M059J (cell line): ENCODE data around the gene DNLZ. TPM values are rescaled to one million over a fixed set of nuclear protein-coding genes. Genes with fewer than 3 reads are reported as not detected.

Source experiments
- DNase-seq: peaks from one replicate; pipeline ENCODE4 v3.0.0-alpha.2; 2012; ENCODE audit warnings: low read depth
- total RNA-seq: library from RNA; depleted of rRNA; stranded (reverse); fragments of >200 nt; shearing (Covaris generic); gene quantifications from 2 replicates; pipeline ENCODE4 v1.2.3, GENCODE V29; 2014; rRNA removed

Gene DNLZ
- total RNA-seq, 1 experiment from 2014 or later = 35.9 TPM

GRCh38 chr9:136318111-136318775 is 45.3 kb downstream of the DNLZ start:
- DNase-seq = no peak

GRCh38 chr9:136317695-136318094 is 45.8 kb downstream of the DNLZ start:
- no peak for DNase-seq

GRCh38 chr9:136316896-136317676 is 46.5 kb downstream of the DNLZ start:
- DNase-seq = no peak

- DNase-seq = no peak
These were observed 47.2 kb downstream of the DNLZ start for GRCh38 chr9:136316271-136316751.

- no peak for DNase-seq
These were observed 48.6 kb downstream of the DNLZ start for GRCh38 chr9:136314944-136315343.

GRCh38 chr9:136314056-136314416 is 49.5 kb downstream of the DNLZ start:
- no peak for DNase-seq

GRCh38 chr9:136313111-136314055 is 50.2 kb downstream of the DNLZ start:
- DNase-seq = no peak

- peak; percentile 44 for DNase-seq
These were observed 51.1 kb downstream of the DNLZ start for GRCh38 chr9:136312436-136312835.

- DNase-seq = no peak
These were observed 51.6 kb downstream of the DNLZ start for GRCh38 chr9:136312009-136312375.

- peak; percentile 51 for DNase-seq
These were observed 52.2 kb downstream of the DNLZ start for GRCh38 chr9:136311051-136312008.

- no peak for DNase-seq
These were observed 53.1 kb downstream of the DNLZ start for GRCh38 chr9:136310273-136311030.

- DNase-seq = no peak
These were observed 53.7 kb downstream of the DNLZ start for GRCh38 chr9:136309806-136310220.

Other genes starting within 250 kb of the DNLZ start
- 23.5 and 36.9 TPM in 2 replicates for gene TMEM250, start 244.9 kb downstream of the DNLZ start, total RNA-seq
- not detected in 2 replicates for gene LHX3, start 158.6 kb downstream of the DNLZ start, total RNA-seq
- 7.1 and 20.1 TPM in 2 replicates for gene QSOX2, start 117.9 kb downstream of the DNLZ start, total RNA-seq
- gene CCDC187, start 59.6 kb downstream of the DNLZ start, total RNA-seq = not detected in 2 replicates
- gene GPSM1, start 36.2 kb downstream of the DNLZ start, total RNA-seq = 4.5 and 12.5 TPM in 2 replicates
- 0.05 and 0.12 TPM in 2 replicates for gene CARD9, start 9.9 kb upstream of the DNLZ start, total RNA-seq
- 3.0 and 8.1 TPM in 2 replicates for gene SNAPC4, start 36.4 kb upstream of the DNLZ start, total RNA-seq
- gene ENTR1, start 46.9 kb upstream of the DNLZ start, total RNA-seq = 42.3 and 64.2 TPM in 2 replicates
- 41.4 and 88.7 TPM in 2 replicates for gene PMPCA, start 46.9 kb upstream of the DNLZ start, total RNA-seq
- gene INPP5E, start 76.1 kb upstream of the DNLZ start, total RNA-seq = 7.6 TPM in 2 replicates
- 20.7 and 42.6 TPM in 2 replicates for gene SEC16A, start 119.3 kb upstream of the DNLZ start, total RNA-seq
- 6.4 and 12.1 TPM in 2 replicates for gene NOTCH1, start 182.3 kb upstream of the DNLZ start, total RNA-seq